Endothelial cell of umbilical vein (primary cell): ENCODE measurements around the gene ARNT2. TPM values are rescaled to one million over a fixed set of nuclear protein-coding genes. Genes with fewer than 3 reads are reported as not detected.

Experiments
- BruUV-seq: library from RNA; stranded (reverse); fragments of 400-500 nt; replicated peaks from 2 replicates; lab custom pipeline; 2021; lab: Mats Ljungman, UMichigan
- CTCF ChIA-PET: fragments of 300-600, 350-600 bp; sonication (Branson Sonifier 250); formaldehyde crosslinking; loops from one replicate; lab custom pipeline; 2021; ENCODE audit warnings: antibody characterized with exemption, inconsistent platforms; lab: Charles Lee
- POLR2A ChIA-PET: fragments of 300-600, 350-600 bp; sonication (Branson Sonifier 250); formaldehyde crosslinking; loops from one replicate; lab custom pipeline; 2021; ENCODE audit warnings: antibody characterized with exemption, inconsistent platforms; lab: Charles Lee
- DNase-seq: peaks from one replicate; pipeline ENCODE4 v3.0.0-alpha.2; 2011; ENCODE audit warnings: low read depth, low spot score
- FAIRE-seq: peaks from 2 replicates; lab custom pipeline; 2011; peaks lifted over from hg19 to GRCh38; lab: Jason Lieb, UNC
- H2AFZ ChIP-seq: 2 replicates; pipeline ENCODE4 v1.6.0; 2012; ENCODE audit warnings: low read depth, low read length, control low read depth, inconsistent platforms
- H3K27ac ChIP-seq: 2 replicates; pipeline ENCODE4 v1.5.1; 2011; ENCODE audit warnings: low read depth, mild to moderate bottlenecking, control low read depth, low read length, moderate library complexity; ENCODE audit not compliant: insufficient read depth
- H3K27me3 ChIP-seq, 2 experiments: 2 replicates each; pipeline versions ENCODE4 v1.6.0 to v1.6.1; 2011; ENCODE audit warnings: low read length in 2 of 2, mixed read lengths in 1 of 2; ENCODE audit not compliant: control insufficient read depth in 2 of 2, insufficient read depth in 2 of 2
- H3K36me3 ChIP-seq, 2 experiments: 2 replicates in 1 of 2; 3 replicates in 1 of 2; pipeline ENCODE4 v1.5.1; 2011; ENCODE audit warnings: low read length in 2 of 2, mild to moderate bottlenecking in 1 of 2, moderate library complexity in 1 of 2; ENCODE audit not compliant: control insufficient read depth in 2 of 2, insufficient read depth in 2 of 2; ENCODE audit errors: extremely low read depth in 1 of 2
- H3K4me1 ChIP-seq: 3 replicates; pipeline ENCODE4 v1.5.1; 2011; ENCODE audit warnings: mild to moderate bottlenecking, low read length; ENCODE audit not compliant: control insufficient read depth, insufficient read depth; ENCODE audit errors: extremely low read depth
- H3K4me2 ChIP-seq: 2 replicates; pipeline ENCODE4 v1.6.1; 2011; ENCODE audit warnings: low read length, control low read depth, mixed read lengths; ENCODE audit not compliant: insufficient read depth
- H3K4me3 ChIP-seq, 3 experiments: fragments of 200-600 bp in 1 of 3; sonication (generic), shearing (Covaris generic) in 1 of 3; replicated peaks in 1 of 3; 2 replicates each; pipeline ENCODE4 v1.5.1; 2011 to 2016; ENCODE audit warnings: control low read depth in 3 of 3, low read length in 3 of 3, mild to moderate bottlenecking in 2 of 3, inconsistent platforms in 1 of 3, low read depth in 1 of 3, moderate library complexity in 1 of 3; ENCODE audit not compliant: insufficient read depth in 1 of 3
- H3K79me2 ChIP-seq: 2 replicates; pipeline ENCODE4 v1.6.0; 2012; ENCODE audit warnings: low read length, inconsistent platforms; ENCODE audit not compliant: control insufficient read depth, insufficient read depth
- H3K9ac ChIP-seq: replicated peaks from 2 replicates; pipeline ENCODE3; 2011; ENCODE audit warnings: low read length, control low read depth; ENCODE audit not compliant: insufficient read depth; ENCODE audit errors: extremely low read depth
- H3K9me1 ChIP-seq: replicated peaks from 3 replicates; pipeline ENCODE4 v1.6.0; 2011; ENCODE audit warnings: mild to moderate bottlenecking, low read length; ENCODE audit not compliant: control insufficient read depth, insufficient read depth; ENCODE audit errors: extremely low read depth
- H3K9me3 ChIP-seq: replicated peaks from 2 replicates; pipeline ENCODE4 v1.5.1; 2012; ENCODE audit warnings: low read length, inconsistent platforms; ENCODE audit not compliant: control insufficient read depth, insufficient read depth
- H4K20me1 ChIP-seq: replicated peaks from 2 replicates; pipeline ENCODE3; 2011; ENCODE audit warnings: mild to moderate bottlenecking, low read length; ENCODE audit not compliant: control insufficient read depth, insufficient read depth; ENCODE audit errors: extremely low read depth
- EZH2 ChIP-seq: IDR thresholded peaks from 2 replicates; pipeline ENCODE4 v1.6.1; 2012; ENCODE audit warnings: borderline replicate concordance, low read depth, mild to moderate bottlenecking, moderate library complexity, low read length, inconsistent platforms; ENCODE audit not compliant: severe bottlenecking
- FOS ChIP-seq: IDR thresholded peaks from 2 replicates; pipeline ENCODE4 v1.6.1; 2011; ENCODE audit warnings: mild to moderate bottlenecking, low read length, moderate library complexity, borderline replicate concordance; ENCODE audit not compliant: insufficient read depth
- GATA2 ChIP-seq: IDR thresholded peaks from 2 replicates; pipeline ENCODE4 v1.7.0; 2011; ENCODE audit warnings: low read depth, mild to moderate bottlenecking, moderate library complexity, mixed read lengths, low read length; ENCODE audit not compliant: insufficient read length, insufficient read depth
- JUN ChIP-seq: IDR thresholded peaks from 2 replicates; pipeline ENCODE4 v1.6.1; 2011; ENCODE audit warnings: borderline replicate concordance, low read depth; ENCODE audit not compliant: insufficient read length, insufficient read depth
- MYC ChIP-seq: IDR thresholded peaks from one replicate; pipeline ENCODE4 v1.6.1; 2011; ENCODE audit warnings: mild to moderate bottlenecking, low read depth, low read length
- POLR2A ChIP-seq: IDR thresholded peaks from 2 replicates; pipeline ENCODE4 v1.6.1; 2012; ENCODE audit warnings: low read depth, mild to moderate bottlenecking, control low read depth, low read length
- POLR2AphosphoS5 ChIP-seq: IDR thresholded peaks from 2 replicates; pipeline ENCODE4 v1.6.1; 2012; ENCODE audit warnings: low read depth, mild to moderate bottlenecking, control low read depth, low read length, moderate library complexity; ENCODE audit not compliant: insufficient read depth
- dilution Hi-C: fragments of 300-500 bp; cut with MboI; formaldehyde crosslinking; loops from one replicate; pipeline ENCODE4 v1.15.0; 2019; ENCODE audit warnings: low sequenced_read_pairs; ENCODE audit not compliant: extremely low pct_ligation_motif_present
- intact Hi-C: fragments of 100-400 bp; cut with micrococcal nuclease; formaldehyde crosslinking; loops from one replicate; pipeline ENCODE4 v1.10.0; 2022
- polyA plus RNA-seq, 4 experiments: library from polyadenylated mRNA; depleted of rRNA in 3 of 4; stranded (reverse) in 3 of 4; unstranded in 1 of 4; fragments of >200 nt; gene quantifications; 2 replicates each; pipeline versions ENCODE4 v1.2.1 to v1.2.3, GENCODE V29; 2011 to 2012; ENCODE audit warnings: missing spikeins in 1 of 4
- total RNA-seq: library from RNA; stranded (reverse); gene quantifications from 2 replicates; pipeline ENCODE4 v1.2.3, GENCODE V29; 2021
- TF ChIP-seq, protein P1 (sequence below): IDR thresholded peaks from 2 replicates; pipeline ENCODE4 v1.6.1; 2011; ENCODE audit not compliant: insufficient read depth, insufficient read length
- TF ChIP-seq, protein P2 (sequence below), 2 donors: IDR thresholded peaks; 1 replicate in 1 of 2; 2 replicates in 1 of 2; pipeline ENCODE4 v1.5.1; 2011; ENCODE audit warnings: low read length in 2 of 2, mild to moderate bottlenecking in 2 of 2, moderate library complexity in 2 of 2, control low read depth in 1 of 2, inconsistent platforms in 1 of 2, low read depth in 1 of 2; ENCODE audit not compliant: insufficient read depth in 1 of 2; ENCODE audit errors: extremely low read depth in 1 of 2

The ARNT2 gene
- total and polyA plus RNA-seq, 2 donors (not counting 3 experiments of a cell fraction or from before 2014, with no cell fraction given) = 0.03 to 0.20 TPM

DNA sequence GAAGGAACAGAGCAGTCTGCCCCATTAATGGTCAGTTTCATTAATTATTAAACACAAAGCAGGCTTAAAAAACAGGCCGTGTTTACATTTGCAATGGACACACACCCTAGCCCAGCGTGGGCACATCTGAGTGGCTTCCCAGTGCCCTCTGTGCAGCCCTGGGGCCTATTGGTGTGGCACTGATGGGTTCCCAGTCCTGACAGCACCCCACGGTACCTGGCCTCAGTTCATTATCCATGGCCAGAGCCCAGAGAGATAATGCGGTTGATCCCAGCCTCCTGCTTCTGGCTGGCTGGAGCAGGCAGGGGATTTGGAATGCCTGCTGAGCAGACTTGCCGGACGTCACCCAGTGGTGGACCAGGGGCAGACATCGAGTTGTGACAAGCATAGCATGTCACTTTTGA is 180.4 kb downstream of the ARNT2 start:
- TF ChIP-seq, protein P1, sequence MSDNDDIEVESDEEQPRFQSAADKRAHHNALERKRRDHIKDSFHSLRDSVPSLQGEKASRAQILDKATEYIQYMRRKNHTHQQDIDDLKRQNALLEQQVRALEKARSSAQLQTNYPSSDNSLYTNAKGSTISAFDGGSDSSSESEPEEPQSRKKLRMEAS = no peak
- no peak for TF ChIP-seq JUN
- no peak for TF ChIP-seq POLR2AphosphoS5
- TF ChIP-seq FOS = no peak
- TF ChIP-seq MYC = no peak
- TF ChIP-seq, protein P2, sequence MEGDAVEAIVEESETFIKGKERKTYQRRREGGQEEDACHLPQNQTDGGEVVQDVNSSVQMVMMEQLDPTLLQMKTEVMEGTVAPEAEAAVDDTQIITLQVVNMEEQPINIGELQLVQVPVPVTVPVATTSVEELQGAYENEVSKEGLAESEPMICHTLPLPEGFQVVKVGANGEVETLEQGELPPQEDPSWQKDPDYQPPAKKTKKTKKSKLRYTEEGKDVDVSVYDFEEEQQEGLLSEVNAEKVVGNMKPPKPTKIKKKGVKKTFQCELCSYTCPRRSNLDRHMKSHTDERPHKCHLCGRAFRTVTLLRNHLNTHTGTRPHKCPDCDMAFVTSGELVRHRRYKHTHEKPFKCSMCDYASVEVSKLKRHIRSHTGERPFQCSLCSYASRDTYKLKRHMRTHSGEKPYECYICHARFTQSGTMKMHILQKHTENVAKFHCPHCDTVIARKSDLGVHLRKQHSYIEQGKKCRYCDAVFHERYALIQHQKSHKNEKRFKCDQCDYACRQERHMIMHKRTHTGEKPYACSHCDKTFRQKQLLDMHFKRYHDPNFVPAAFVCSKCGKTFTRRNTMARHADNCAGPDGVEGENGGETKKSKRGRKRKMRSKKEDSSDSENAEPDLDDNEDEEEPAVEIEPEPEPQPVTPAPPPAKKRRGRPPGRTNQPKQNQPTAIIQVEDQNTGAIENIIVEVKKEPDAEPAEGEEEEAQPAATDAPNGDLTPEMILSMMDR (IDR thresholded peaks at IDR 0.05; ENCODE audit: extremely low read depth in 1 of 2, insufficient read depth in 1 of 2, low read depth in 1 of 2, low read length in 2 of 2) = no peak
- TF ChIP-seq EZH2 = no peak
- TF ChIP-seq POLR2A = no peak
- no peak for TF ChIP-seq GATA2
- Histone ChIP-seq H3K9me1 (no peaks in the 10 kb centered on the region), H3K79me2 (no peaks in the 10 kb centered on the region), H3K4me1 (peaks cover 20% of the 10 kb centered on the region), H3K27me3 (no peaks in the 10 kb centered on the region), H3K9ac (no peak overlapping the region), H3K9me3 (no peaks in the 10 kb centered on the region), H3K4me3 (no peak overlapping the region), H3K36me3 (no peaks in the 10 kb centered on the region), H3K27ac (no peak overlapping the region), H4K20me1 (no peaks in the 10 kb centered on the region), H3K4me2 (no peak overlapping the region), H2AFZ (no peak overlapping the region)
- intact Hi-C loops (no loop called here), dilution Hi-C loops (no loop called here)
- DNase-seq (no peak), FAIRE-seq (no peak)
- ChIA-PET POLR2A (no interaction called here), CTCF (interaction anchor here (1.2 kb wide), 1 partner anchor 192 kb away, joined by 3 read pairs; no protein-coding TSS in a partner anchor)
- BruUV-seq = no TSS peak
